H9 (cell line): ENCODE measurements around the gene EGLN3. TPM values are rescaled to one million over a fixed set of nuclear protein-coding genes. Genes with fewer than 3 reads are reported as not detected.

Source experiments
- DNase-seq: peaks from one replicate; pipeline ENCODE4 v3.0.0-alpha.2; 2017
- H2AFZ ChIP-seq: one replicate; pipeline ENCODE4 v1.6.1; 2013; ENCODE audit warnings: mild to moderate bottlenecking, low read length, control low read depth, moderate library complexity
- H2AK5ac ChIP-seq: 2 replicates; pipeline ENCODE4 v1.6.1; 2013; ENCODE audit warnings: low read length, control low read depth, mixed read lengths; ENCODE audit not compliant: insufficient read length
- H2BK120ac ChIP-seq: one replicate; pipeline ENCODE4 v1.6.1; 2013; ENCODE audit warnings: low read depth, mild to moderate bottlenecking, low read length, control low read depth, inconsistent platforms; ENCODE audit not compliant: poor library complexity, severe bottlenecking
- H2BK12ac ChIP-seq: 2 replicates; pipeline ENCODE4 v1.6.1; 2013; ENCODE audit warnings: low read length, control low read depth, mixed read lengths, low read depth; ENCODE audit not compliant: insufficient read length
- H2BK15ac ChIP-seq: 2 replicates; pipeline ENCODE4 v1.6.1; 2013; ENCODE audit warnings: low read depth, low read length, control low read depth
- H2BK20ac ChIP-seq: one replicate; pipeline ENCODE4 v1.6.1; 2013; ENCODE audit warnings: low read depth, mild to moderate bottlenecking, low read length, control low read depth, inconsistent platforms; ENCODE audit not compliant: poor library complexity, severe bottlenecking
- H2BK5ac ChIP-seq: 2 replicates; pipeline ENCODE4 v1.6.1; 2013; ENCODE audit warnings: low read length, control low read depth, mixed read lengths; ENCODE audit not compliant: insufficient read length
- H3K14ac ChIP-seq: 2 replicates; pipeline ENCODE4 v1.6.1; 2013; ENCODE audit warnings: low read length, control low read depth; ENCODE audit not compliant: insufficient read depth
- H3K18ac ChIP-seq: 2 replicates; pipeline ENCODE4 v1.6.1; 2013; ENCODE audit warnings: low read depth, mild to moderate bottlenecking, mixed read lengths, low read length, control low read depth; ENCODE audit not compliant: insufficient read length
- H3K23ac ChIP-seq: 2 replicates; pipeline ENCODE4 v1.6.1; 2013; ENCODE audit warnings: low read length, control low read depth, mixed read lengths, low read depth; ENCODE audit not compliant: insufficient read length
- H3K23me2 ChIP-seq: 2 replicates; pipeline ENCODE4 v1.6.1; 2013; ENCODE audit warnings: low read depth, mild to moderate bottlenecking, mixed read lengths, low read length, control low read depth; ENCODE audit not compliant: insufficient read length, poor library complexity, severe bottlenecking
- H3K27ac ChIP-seq: 2 replicates; pipeline ENCODE4 v1.5.1; 2013; ENCODE audit warnings: low read length, control low read depth, mixed read lengths, low read depth; ENCODE audit not compliant: insufficient read length
- H3K27me3 ChIP-seq: 2 replicates; pipeline ENCODE4 v1.6.1; 2013; ENCODE audit warnings: low read length, control low read depth, inconsistent platforms; ENCODE audit not compliant: insufficient read depth
- H3K4ac ChIP-seq: 2 replicates; pipeline ENCODE4 v1.6.1; 2013; ENCODE audit warnings: low read depth, mild to moderate bottlenecking, control low read depth, inconsistent platforms, low read length, moderate library complexity
- H3K4me1 ChIP-seq: 2 replicates; pipeline ENCODE4 v1.6.1; 2013; ENCODE audit warnings: low read length, control low read depth, inconsistent platforms; ENCODE audit not compliant: insufficient read depth
- H3K4me2 ChIP-seq: 2 replicates; pipeline ENCODE4 v1.6.1; 2013; ENCODE audit warnings: low read length, control low read depth, mixed read lengths; ENCODE audit not compliant: insufficient read length, insufficient read depth
- H3K56ac ChIP-seq: 2 replicates; pipeline ENCODE4 v1.6.1; 2013; ENCODE audit warnings: low read depth, mild to moderate bottlenecking, mixed read lengths, low read length, control low read depth; ENCODE audit not compliant: insufficient read length
- H3K79me1 ChIP-seq: 2 replicates; pipeline ENCODE4 v1.6.1; 2013; ENCODE audit warnings: low read depth, mild to moderate bottlenecking, moderate library complexity, low read length, control low read depth, inconsistent platforms; ENCODE audit not compliant: insufficient read depth, poor library complexity, severe bottlenecking
- H3K79me2 ChIP-seq: 2 replicates; pipeline ENCODE4 v1.6.1; 2013; ENCODE audit warnings: low read length, control low read depth, inconsistent platforms; ENCODE audit not compliant: insufficient read depth
- H3K9ac ChIP-seq: 2 replicates; pipeline ENCODE4 v1.6.1; 2013; ENCODE audit warnings: low read length, control low read depth, mixed read lengths; ENCODE audit not compliant: insufficient read length; ENCODE audit errors: extremely low read depth
- H3K9me3 ChIP-seq: one replicate; pipeline ENCODE4 v1.6.1; 2013; ENCODE audit warnings: low read depth, low read length, inconsistent platforms; ENCODE audit not compliant: control insufficient read depth
- H3T11ph ChIP-seq: one replicate; pipeline ENCODE4 v1.6.1; 2013; ENCODE audit warnings: mild to moderate bottlenecking, low read length, control low read depth, inconsistent platforms
- H4K20me1 ChIP-seq: one replicate; pipeline ENCODE4 v1.6.1; 2013; ENCODE audit not compliant: control insufficient read depth, insufficient read length, insufficient read depth
- H4K5ac ChIP-seq: 2 replicates; pipeline ENCODE4 v1.6.1; 2013; ENCODE audit warnings: low read depth, mild to moderate bottlenecking, mixed read lengths, low read length, control low read depth; ENCODE audit not compliant: insufficient read length
- H4K8ac ChIP-seq: replicated peaks from 2 replicates; pipeline ENCODE4 v1.6.1; 2013; ENCODE audit warnings: low read length, control low read depth, mixed read lengths, low read depth; ENCODE audit not compliant: insufficient read length
- H4K91ac ChIP-seq: 2 replicates; pipeline ENCODE4 v1.6.1; 2013; ENCODE audit warnings: low read depth, mild to moderate bottlenecking, moderate library complexity, mixed read lengths, low read length, control low read depth; ENCODE audit not compliant: insufficient read length
- H3K27ac Mint-ChIP-seq, 3 experiments: 2 replicates in 2 of 3; 3 replicates in 1 of 3; pipeline ENCODE4 v1.8.0; 2020 to 2021; ENCODE audit warnings: mixed read lengths in 3 of 3, mild to moderate bottlenecking in 1 of 3, moderate library complexity in 1 of 3
- H3K27me3 Mint-ChIP-seq: 2 replicates; pipeline ENCODE4 v1.8.0; 2021; ENCODE audit warnings: low read depth, mild to moderate bottlenecking, moderate library complexity, mixed read lengths
- H3K36me3 Mint-ChIP-seq, 3 experiments: 2 replicates in 2 of 3; 3 replicates in 1 of 3; pipeline ENCODE4 v1.8.0; 2020 to 2021; ENCODE audit warnings: low read depth in 3 of 3, mixed read lengths in 3 of 3; ENCODE audit not compliant: insufficient read depth in 1 of 3
- H3K4me1 Mint-ChIP-seq, 2 experiments: 2 replicates each; pipeline ENCODE4 v1.8.0; 2020; ENCODE audit warnings: mixed read lengths in 2 of 2
- H3K4me3 Mint-ChIP-seq, 2 experiments: 2 replicates in 1 of 2; 3 replicates in 1 of 2; pipeline ENCODE4 v1.8.0; 2020 to 2021; ENCODE audit warnings: mild to moderate bottlenecking in 2 of 2, mixed read lengths in 2 of 2, moderate library complexity in 1 of 2
- H3K9me3 Mint-ChIP-seq, 2 experiments: 2 replicates in 1 of 2; 3 replicates in 1 of 2; pipeline ENCODE4 v1.8.0; 2020; ENCODE audit warnings: mild to moderate bottlenecking in 2 of 2, mixed read lengths in 2 of 2, moderate library complexity in 1 of 2
- WGBS: extraction: QIAGEN DNeasy Blood & Tissue Kit; methylation state at CpG from one replicate; pipeline ENCODE4 v1.1.7; 2013; ENCODE audit warnings: missing lambda C conversion rate, low lambda C conversion rate, mixed read lengths; ENCODE audit not compliant: insufficient read length; ENCODE audit errors: extremely low coverage; 5-methylcytosine and 5-hydroxymethylcytosine counted together
- total RNA-seq: library from RNA; stranded (reverse); gene quantifications from 2 replicates; pipeline ENCODE4 v1.2.1, GENCODE V29; 2021
- TF ChIP-seq, protein P1 (sequence below): fragments of 200-600 bp; sonication (generic); conservative IDR thresholded peaks from 3 replicates; pipeline ENCODE4 v1.8.0; 2021; ENCODE audit warnings: antibody characterized with exemption, mild to moderate bottlenecking

The EGLN3 gene
- total RNA-seq, 1 experiment from 2014 or later = 19.8 TPM

DNA sequence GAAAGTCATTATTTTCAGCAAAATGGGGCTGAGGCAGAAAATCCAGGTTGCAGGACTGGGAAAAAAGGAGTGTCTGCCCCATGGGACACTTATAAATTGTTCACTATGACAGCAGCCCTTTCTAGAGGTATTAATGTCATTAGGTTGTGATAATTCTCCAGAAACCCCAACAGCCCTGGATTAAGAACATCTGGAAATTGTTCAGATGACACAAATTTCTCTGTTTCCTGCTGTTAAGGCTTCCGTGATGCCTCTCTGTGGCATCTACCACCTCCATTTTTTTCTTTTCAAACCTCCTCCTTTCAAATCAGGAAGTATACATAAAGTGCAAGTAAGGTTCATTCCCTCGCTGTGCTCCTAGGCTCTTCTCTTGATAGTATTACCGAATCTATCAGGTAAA, 25.6 kb downstream of the EGLN3 start:
- H3K79me1 ChIP-seq = no peaks in the 10 kb centered on the region
- H3K9me3 Mint-ChIP-seq = no peaks in the 10 kb centered on the region
- H3K23ac ChIP-seq = no peak overlapping the region
- no peak overlapping the region for H3K4ac ChIP-seq
- H2BK20ac ChIP-seq = no peak overlapping the region
- H3K4me2 ChIP-seq = no peak overlapping the region
- DNase-seq = no peak
- H4K20me1 ChIP-seq = no peaks in the 10 kb centered on the region
- no peak overlapping the region for H2AK5ac ChIP-seq
- no peak overlapping the region for H2BK12ac ChIP-seq
- H3K9me3 ChIP-seq = no peaks in the 10 kb centered on the region
- H3T11ph ChIP-seq = no peak overlapping the region
- WGBS = no CpG with 5 or more reads among the region's 3 CpGs
- no peak overlapping the region for H4K5ac ChIP-seq
- H3K14ac ChIP-seq = no peak overlapping the region
- no peak overlapping the region for H3K27ac ChIP-seq
- H3K4me3 Mint-ChIP-seq = no peak overlapping the region
- H4K8ac ChIP-seq = no peak overlapping the region
- H3K27me3 Mint-ChIP-seq = no peaks in the 10 kb centered on the region
- no peaks in the 10 kb centered on the region for H3K27me3 ChIP-seq
- H3K4me1 Mint-ChIP-seq = peaks cover 23 to 24% of the 10 kb centered on the region in 2 experiments
- H3K18ac ChIP-seq = no peak overlapping the region
- TF ChIP-seq, protein P1, sequence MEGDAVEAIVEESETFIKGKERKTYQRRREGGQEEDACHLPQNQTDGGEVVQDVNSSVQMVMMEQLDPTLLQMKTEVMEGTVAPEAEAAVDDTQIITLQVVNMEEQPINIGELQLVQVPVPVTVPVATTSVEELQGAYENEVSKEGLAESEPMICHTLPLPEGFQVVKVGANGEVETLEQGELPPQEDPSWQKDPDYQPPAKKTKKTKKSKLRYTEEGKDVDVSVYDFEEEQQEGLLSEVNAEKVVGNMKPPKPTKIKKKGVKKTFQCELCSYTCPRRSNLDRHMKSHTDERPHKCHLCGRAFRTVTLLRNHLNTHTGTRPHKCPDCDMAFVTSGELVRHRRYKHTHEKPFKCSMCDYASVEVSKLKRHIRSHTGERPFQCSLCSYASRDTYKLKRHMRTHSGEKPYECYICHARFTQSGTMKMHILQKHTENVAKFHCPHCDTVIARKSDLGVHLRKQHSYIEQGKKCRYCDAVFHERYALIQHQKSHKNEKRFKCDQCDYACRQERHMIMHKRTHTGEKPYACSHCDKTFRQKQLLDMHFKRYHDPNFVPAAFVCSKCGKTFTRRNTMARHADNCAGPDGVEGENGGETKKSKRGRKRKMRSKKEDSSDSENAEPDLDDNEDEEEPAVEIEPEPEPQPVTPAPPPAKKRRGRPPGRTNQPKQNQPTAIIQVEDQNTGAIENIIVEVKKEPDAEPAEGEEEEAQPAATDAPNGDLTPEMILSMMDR = no peak
- H3K79me2 ChIP-seq = no peaks in the 10 kb centered on the region
- no peak overlapping the region for H3K9ac ChIP-seq
- H3K23me2 ChIP-seq = no peaks in the 10 kb centered on the region
- no peak overlapping the region for H3K27ac Mint-ChIP-seq
- H2BK120ac ChIP-seq = no peak overlapping the region
- no peak overlapping the region for H2AFZ ChIP-seq
- no peak overlapping the region for H2BK5ac ChIP-seq
- H3K4me1 ChIP-seq = peaks cover 5% of the 10 kb centered on the region; the same call in 1 of the 2 replicates
- H4K91ac ChIP-seq = no peak overlapping the region
- peaks cover 24 to 64% (median 53%) of the 10 kb centered on the region in 3 experiments for H3K36me3 Mint-ChIP-seq
- no peak overlapping the region for H2BK15ac ChIP-seq
- H3K56ac ChIP-seq = no peak overlapping the region
